HG02642 (cell line): ENCODE results near the gene TRAPPC5.

Experiments used
- ATAC-seq: cut with Tn5 transposase; IDR thresholded peaks from one replicate; pipeline ENCODE4 v1.9.1; 2021; ENCODE audit warnings: mild to moderate bottlenecking; ENCODE audit not compliant: unreplicated experiment, poor library complexity

TRAPPC5 gene

GRCh38 chr19:7645163-7645562 lies 35.5 kb upstream of the TRAPPC5 start:
- no peak for ATAC-seq

DNA sequence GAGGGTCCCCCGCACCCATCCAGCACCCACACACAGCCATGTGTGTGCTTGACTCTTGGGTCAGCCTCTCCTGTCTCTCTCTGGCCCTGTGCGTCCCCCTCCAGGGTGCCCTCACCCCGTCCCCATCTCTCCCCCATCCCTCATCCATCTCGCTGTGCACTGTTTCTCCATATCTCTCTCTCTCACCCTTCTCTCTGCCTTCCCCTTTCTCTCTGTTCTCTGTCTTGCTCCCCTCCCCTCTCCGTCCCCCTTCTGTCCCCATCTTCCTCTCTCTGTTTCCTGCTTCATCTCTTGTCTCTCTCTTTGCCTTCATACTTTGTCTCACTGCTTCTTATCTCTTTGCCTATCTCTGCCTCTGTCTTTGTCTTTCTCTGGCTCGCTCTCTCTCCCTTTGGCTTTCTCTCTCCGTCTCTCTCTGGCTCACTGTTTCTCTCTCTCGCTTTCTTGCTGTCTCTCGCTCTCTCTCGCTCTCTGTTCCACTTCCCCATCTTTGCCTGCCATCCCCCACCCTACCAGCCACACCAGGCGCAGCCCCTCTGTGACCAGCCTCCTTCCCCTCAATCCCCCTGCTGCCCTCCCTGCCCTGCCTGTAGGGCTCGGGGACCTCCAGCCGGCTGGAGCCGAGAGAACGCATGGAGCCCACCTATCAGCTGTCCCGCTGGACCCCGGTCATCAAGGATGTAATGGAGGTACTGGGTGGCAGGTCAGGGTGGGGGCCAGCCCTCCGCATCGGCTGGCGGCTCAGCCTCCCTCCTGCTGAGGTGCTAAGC lies 34.8 kb upstream of the TRAPPC5 start:
- no peak for ATAC-seq

- no peak for ATAC-seq
Observed at GRCh38 chr19:7646426-7646700, 34.3 kb upstream of the TRAPPC5 start.

- no peak for ATAC-seq
Observed at GRCh38 chr19:7647156-7647555, 33.5 kb upstream of the TRAPPC5 start.

DNA sequence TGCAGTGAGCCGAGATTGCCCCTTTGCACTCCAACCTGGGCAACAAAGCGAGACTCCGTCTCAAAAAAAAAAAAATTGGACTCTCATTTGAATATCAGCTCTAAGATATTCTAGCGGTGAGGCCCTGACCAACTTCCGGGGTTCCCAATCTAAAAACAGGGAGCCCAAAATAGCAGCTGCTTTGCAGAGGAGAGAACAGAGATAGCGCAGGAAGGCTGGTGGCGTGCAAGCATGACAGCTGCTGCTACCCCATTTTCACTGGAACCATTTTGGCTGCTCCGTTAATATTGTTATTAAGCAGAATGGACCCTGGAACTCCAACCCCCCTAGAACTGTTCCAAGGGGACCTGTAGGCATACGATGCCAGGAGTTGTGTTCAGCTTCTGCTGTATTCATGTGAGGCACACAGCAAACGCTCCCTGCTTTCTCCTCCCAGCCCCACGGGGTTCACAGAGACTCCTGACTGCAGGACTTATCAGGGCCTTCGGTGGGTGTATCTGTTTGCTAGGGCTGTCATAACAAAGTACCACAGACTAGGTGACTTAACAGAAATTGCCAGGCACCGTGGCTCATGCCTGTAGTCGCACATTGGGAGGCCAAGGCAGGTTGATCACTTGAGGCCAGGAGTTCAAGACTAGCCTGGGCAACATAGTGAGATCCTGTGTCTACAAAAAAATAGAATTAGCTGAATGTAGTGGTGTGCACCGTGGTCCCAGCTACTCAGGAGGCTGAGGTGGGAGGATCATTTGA lies 32.2 kb upstream of the TRAPPC5 start:
- no peak for ATAC-seq

DNA sequence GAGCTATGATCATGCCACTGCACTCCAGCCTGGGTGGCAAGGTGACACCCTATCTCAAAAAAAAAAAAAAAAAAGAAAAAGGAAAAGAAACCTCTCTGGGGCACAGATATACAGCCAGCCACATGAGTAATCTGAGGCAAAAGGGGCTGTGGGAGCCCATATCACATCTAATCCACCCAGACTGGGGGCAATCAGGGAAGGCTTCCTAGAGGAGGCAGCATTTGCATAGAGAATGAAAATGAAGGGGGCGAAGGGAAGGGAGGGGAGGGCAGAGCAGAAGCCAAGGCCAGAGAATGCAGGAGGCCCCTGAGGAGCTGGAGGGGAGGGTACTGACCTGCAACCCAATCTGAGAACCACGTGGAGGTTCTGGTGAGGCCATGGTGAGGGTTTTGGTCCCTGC lies 30.5 kb upstream of the TRAPPC5 start:
- ATAC-seq = no peak

DNA sequence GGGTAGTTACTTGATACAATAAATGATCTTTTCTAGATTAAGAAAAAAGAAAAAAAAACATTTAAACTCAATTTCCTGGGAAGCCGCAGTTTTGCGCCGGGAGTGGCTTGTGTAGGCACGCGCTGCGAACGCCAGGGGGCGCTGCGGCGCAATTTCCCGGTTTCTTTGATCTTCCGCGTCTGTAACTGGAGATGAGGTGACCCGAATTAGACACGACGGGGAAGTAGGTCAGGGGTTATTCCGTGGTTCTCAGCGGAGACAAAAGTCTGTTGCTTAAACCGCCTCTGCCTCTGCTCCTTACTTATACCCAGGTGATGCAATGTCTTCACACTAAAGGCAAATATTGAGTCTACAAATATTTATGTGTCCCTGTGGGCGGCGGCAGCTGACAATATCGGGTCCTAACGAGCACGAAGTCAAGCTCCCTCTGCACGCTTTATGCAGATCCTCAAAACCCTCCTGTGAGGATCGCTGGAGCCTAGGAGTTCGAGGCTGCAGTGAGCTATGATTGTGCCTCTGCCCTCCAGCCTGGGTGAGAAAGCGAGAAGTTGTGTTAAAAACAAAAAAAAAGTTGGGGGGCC lies 28.5 kb upstream of the TRAPPC5 start:
- peak; percentile 57 for ATAC-seq

- no peak for ATAC-seq
Observed at GRCh38 chr19:7654401-7654800, 26.2 kb upstream of the TRAPPC5 start.

GRCh38 chr19:7655581-7655980 lies 25.1 kb upstream of the TRAPPC5 start:
- no peak for ATAC-seq

DNA sequence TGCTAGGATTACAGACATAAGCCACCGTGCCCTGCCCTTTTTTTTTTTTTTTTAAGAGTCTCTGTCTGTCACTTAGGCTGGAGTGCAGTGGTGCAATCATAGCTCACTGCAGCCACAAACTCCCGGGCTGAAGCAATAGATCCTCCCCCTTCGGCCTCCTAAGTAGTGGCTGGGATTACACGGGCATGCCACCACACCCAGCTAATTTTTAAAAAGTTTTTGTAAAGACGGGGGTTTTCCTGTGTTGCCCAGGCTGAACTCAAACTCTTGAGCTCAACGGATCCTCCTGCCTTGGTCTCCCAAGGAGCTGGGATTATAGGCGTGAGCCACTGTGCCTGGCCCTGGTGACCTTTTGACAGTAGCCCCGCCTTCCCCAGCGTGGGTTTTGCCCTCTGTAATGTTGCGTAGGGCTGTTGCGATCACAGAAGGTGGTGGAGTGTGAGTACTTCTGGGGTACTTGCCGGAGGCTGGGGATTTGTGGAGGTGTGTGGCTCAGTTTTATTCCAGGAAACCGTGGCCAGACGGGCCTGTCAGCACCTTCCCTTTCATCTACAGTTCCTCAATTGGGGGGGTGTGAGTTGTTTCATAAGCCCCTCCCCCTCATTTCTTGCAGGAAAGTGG lies 23.4 kb upstream of the TRAPPC5 start:
- ATAC-seq = no peak

DNA sequence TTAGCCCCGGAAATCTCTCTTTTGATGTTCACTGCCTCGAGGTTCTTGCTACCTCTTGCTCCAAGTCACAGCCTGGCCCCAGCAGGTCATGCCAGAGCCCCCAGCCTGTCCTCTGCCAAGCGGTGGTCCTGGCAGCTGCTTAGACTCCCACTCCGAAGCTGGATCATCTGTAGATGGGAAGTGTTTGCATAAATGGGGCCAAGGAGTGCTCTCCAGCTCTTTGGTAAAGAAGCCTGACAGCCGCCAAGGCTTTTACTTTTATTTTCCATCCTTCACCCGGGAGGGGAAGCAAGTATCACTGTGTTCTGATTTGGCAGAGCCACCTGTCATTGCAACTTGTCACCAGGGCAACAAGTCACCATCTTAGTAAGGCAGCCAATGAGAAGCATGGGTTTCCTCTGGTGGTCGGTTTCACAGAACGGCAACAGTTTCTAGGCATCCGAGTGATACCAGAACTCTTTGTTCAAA lies 22.4 kb upstream of the TRAPPC5 start:
- peak; percentile 74 for ATAC-seq

DNA sequence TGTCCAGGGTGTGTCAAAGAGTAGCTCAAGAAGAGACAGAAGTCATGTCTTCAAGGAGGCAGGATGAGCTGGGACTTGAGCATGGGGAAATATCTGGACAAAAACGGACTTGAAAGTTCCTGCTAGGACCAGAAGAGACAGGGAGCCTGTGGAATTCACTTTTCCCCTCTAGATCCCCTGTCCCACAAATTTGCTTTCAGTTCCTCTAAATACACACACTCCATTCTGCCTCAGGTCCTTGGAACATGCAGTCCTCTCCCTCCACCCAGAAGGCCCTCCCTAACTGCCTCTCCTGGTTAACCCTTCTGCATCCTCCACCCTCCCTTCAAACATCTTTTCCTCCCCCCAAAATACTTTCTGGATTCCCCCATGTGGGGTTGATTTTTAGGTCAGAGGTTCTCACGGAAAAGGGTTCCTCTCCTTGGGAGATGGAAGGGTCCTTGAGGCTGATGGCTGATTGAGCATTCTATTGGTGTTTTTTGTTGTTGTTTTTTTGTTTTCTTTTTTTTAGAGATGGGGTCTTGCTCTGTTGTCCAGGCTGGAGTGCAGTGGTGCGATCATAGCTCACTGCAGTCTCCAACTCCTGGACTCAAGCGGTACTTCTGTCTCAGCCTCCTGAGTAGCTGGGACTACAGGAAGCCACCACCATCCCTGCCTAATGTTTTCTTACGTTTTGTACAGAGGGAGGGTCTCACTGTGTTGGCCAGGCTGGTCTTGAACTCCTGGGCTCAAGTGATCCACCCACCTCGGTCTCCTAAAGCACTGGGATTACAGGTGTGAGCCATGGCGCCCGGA lies 18.7 kb upstream of the TRAPPC5 start:
- ATAC-seq = no peak

GRCh38 chr19:7662657-7663056 lies 18.0 kb upstream of the TRAPPC5 start:
- no peak for ATAC-seq

- ATAC-seq = no peak
Observed at GRCh38 chr19:7663706-7664105, 16.9 kb upstream of the TRAPPC5 start.

GRCh38 chr19:7665076-7665475 lies 15.6 kb upstream of the TRAPPC5 start:
- no peak for ATAC-seq

- ATAC-seq = no peak
Observed at GRCh38 chr19:7668842-7669241, 11.8 kb upstream of the TRAPPC5 start, which contains the start of gene RETN. RETN (plus strand) TSS chr19:7669049; CDS start chr19:7669327, 278 bp downstream.

DNA sequence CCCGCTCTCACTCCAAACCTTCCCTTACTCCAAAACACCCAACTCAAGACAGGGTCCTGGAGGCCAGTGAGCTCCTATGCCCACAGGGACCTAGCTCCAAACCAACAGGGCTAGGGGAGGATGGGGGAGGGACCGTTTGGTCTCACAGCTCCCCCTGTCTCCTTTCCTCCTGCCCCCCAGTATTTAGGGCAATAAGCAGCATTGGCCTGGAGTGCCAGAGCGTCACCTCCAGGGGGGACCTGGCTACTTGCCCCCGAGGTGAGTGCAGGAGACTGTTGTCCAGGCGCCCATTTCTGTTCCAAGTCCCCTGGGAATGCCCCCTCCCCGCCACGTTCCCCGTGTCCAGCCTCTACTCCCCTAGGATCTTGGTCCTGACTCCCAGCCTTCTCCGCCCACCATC lies 11.0 kb upstream of the TRAPPC5 start:
- no peak for ATAC-seq

DNA sequence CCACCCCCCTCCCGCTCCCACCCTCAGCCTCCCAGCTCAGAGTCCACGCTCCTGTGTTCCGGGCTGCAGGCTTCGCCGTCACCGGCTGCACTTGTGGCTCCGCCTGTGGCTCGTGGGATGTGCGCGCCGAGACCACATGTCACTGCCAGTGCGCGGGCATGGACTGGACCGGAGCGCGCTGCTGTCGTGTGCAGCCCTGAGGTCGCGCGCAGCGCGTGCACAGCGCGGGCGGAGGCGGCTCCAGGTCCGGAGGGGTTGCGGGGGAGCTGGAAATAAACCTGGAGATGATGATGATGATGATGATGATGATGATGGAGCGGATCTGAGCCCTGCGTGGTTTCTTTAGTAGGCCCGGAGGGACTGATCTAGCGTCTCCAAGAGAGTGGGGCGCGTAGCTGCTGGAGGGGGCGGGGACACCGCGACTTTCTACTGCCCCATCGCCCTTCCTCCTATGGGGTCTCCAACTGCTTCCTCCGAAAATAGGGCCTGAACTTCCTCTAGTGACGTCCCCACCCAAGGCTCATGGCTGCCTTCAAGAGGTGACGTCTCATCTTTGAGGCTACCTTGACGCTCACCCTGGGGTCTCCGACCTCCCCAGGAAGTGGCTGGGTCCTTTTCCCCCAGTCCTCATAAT lies 10.4 kb upstream of the TRAPPC5 start:
- no peak for ATAC-seq

DNA sequence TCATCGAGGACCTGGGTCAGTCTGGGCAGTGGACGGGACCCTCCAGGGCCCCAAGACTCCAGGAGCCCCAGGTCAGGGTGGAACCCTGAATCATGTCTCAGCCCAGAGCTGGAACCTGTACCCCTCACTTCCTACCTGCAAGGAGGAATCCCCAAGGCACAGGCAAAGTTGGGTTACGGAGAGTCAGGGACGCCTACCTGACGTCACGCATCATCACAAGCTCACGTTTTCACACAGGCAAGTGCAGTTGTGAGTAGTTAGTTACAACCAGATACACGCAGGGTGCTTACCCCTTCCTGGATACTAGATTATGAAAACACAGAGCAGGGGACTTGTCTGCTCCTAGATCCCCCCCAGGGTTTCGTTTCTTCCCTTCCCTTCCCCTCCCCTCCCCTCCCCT lies 9.8 kb upstream of the TRAPPC5 start:
- no peak for ATAC-seq

DNA sequence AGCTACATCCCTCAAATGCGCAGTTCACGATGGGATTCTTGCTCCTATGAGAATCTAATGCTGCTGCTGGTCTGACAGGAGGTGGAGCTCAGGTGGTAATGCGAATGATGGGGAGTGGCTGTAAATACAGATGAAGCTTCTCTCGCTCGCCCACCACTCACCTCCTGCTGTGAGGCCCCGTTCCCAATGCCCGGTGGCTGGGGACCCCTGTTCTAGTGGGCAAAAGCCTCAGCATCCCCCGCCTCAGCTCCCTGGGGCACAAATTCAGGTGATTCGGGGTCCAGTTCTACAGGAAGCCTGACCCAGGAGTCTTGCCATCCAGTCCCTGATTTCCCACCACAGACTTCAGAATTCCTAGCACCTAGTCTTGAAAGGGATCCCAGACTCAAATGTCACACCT lies 8.1 kb upstream of the TRAPPC5 start:
- ATAC-seq = no peak
